Small intestine (tissue), 7 donors: ENCODE data around the gene EIF2B5. TPM values are rescaled to one million over a fixed set of nuclear protein-coding genes. Genes with fewer than 3 reads are reported as not detected.

Source experiments
- DNase-seq, 2 donors: peaks; one replicate each; pipeline versions ENCODE4 v3.0.0 to v3.0.0-alpha.2; 2013
- FAIRE-seq: peaks from 2 replicates; lab custom pipeline; 2012; peaks lifted over from hg19 to GRCh38; lab: Jason Lieb, UNC
- H3K27ac ChIP-seq, 3 donors: one replicate each; pipeline ENCODE4 v1.5.1; 2013; ENCODE audit warnings: low read length in 2 of 3, mild to moderate bottlenecking in 2 of 3, control low read depth in 1 of 3, inconsistent platforms in 1 of 3, low read depth in 1 of 3, moderate library complexity in 1 of 3
- H3K27me3 ChIP-seq, 3 donors: one replicate each; pipeline ENCODE4 v1.6.1; 2013; ENCODE audit warnings: low read length in 3 of 3, inconsistent platforms in 1 of 3; ENCODE audit not compliant: control insufficient read depth in 3 of 3, insufficient read depth in 3 of 3
- H3K36me3 ChIP-seq, 3 donors: one replicate each; pipeline ENCODE4 v1.6.1; 2013; ENCODE audit warnings: low read length in 3 of 3, inconsistent platforms in 1 of 3, low read depth in 1 of 3, mild to moderate bottlenecking in 1 of 3, moderate library complexity in 1 of 3; ENCODE audit not compliant: control insufficient read depth in 3 of 3, insufficient read depth in 2 of 3
- H3K4me1 ChIP-seq, 3 donors: one replicate each; pipeline ENCODE4 v1.6.1; 2013; ENCODE audit warnings: low read length in 2 of 3, inconsistent platforms in 1 of 3, low read depth in 1 of 3, mild to moderate bottlenecking in 1 of 3, moderate library complexity in 1 of 3; ENCODE audit not compliant: control insufficient read depth in 3 of 3, insufficient read depth in 2 of 3
- H3K4me3 ChIP-seq, 3 donors: one replicate each; pipeline ENCODE4 v1.5.1; 2013; ENCODE audit warnings: low read length in 3 of 3, control low read depth in 1 of 3, inconsistent platforms in 1 of 3, low read depth in 1 of 3, mild to moderate bottlenecking in 1 of 3, moderate library complexity in 1 of 3
- H3K9me3 ChIP-seq, 2 donors: one replicate each; pipeline ENCODE4 v1.6.1; 2013; ENCODE audit warnings: low read depth in 1 of 2, low read length in 1 of 2; ENCODE audit not compliant: control insufficient read depth in 2 of 2, insufficient read depth in 1 of 2
- WGBS, 3 donors: extraction: QIAGEN DNeasy Blood & Tissue Kit; methylation state at CpG; one replicate each; pipeline ENCODE4 v1.1.7; 2013; 5-methylcytosine and 5-hydroxymethylcytosine counted together
- polyA plus RNA-seq, 4 donors: library from polyadenylated mRNA; stranded (reverse) in 3 of 4; unstranded in 1 of 4; fragments of 200-250 nt in 3 of 4; fragments of 120-200 nt in 1 of 4; gene quantifications; one replicate each; pipeline versions ENCODE4 v1.2.1 to v1.2.3, GENCODE V29; 2013
- donor health status: healthy with polysubstance abuse.
- donor health status: control.
- donor health status: control.
- donor health status: Bipolar disorder and iron deficiency.
- donor health status: healthy.

Gene EIF2B5
- polyA plus RNA-seq, 4 donors: 33.8 to 45.9 (median 38.8) TPM

- Histone ChIP-seq H3K4me3 (no peak overlapping the region), H3K9me3 (no peaks in the 10 kb centered on the region), H3K36me3 (peaks cover 4 to 63% (median 31%) of the 10 kb centered on the region in 3 donors), H3K27ac (no peak overlapping the region), H3K4me1 (no peaks in the 10 kb centered on the region), H3K27me3 (no peaks in the 10 kb centered on the region)
- WGBS, 3 donors: 88 to 90% (median 90%) methylated on average over 9 of the region's 9 CpGs
- DNase-seq (no peak), FAIRE-seq (no peak)
Measured at GRCh38 chr3:184193991-184194539, 58.9 kb downstream of the EIF2B5 start.

Other genes with a start within 250 kb of the EIF2B5 start
- 10 to 100 TPM in 3 of 4 donors, 1 to 10 TPM in 1; 9.2 to 64.6 (median 13.0) TPM for gene ABCC5, start 117.5 kb upstream of the EIF2B5 start, polyA plus RNA-seq
- gene HTR3D, start 103.6 kb upstream of the EIF2B5 start, polyA plus RNA-seq: not detected
- under 1 TPM in 2 of 4 donors, not detected in 2; 0.10 to 0.81 TPM for gene HTR3C, start 82.3 kb upstream of the EIF2B5 start, polyA plus RNA-seq
- gene HTR3E, start 38.3 kb upstream of the EIF2B5 start, polyA plus RNA-seq: 1 to 10 TPM in 2 of 4 donors, under 1 TPM in 2; 0.06 to 2.7 (median 1.2) TPM
- 10 to 100 TPM; 33.5 to 69.6 (median 35.3) TPM for gene DVL3, start 20.0 kb downstream of the EIF2B5 start, polyA plus RNA-seq
- gene AP2M1, start 39.5 kb downstream of the EIF2B5 start, polyA plus RNA-seq: 100 to 1,000 TPM; 240 to 283 (median 270) TPM
- gene ABCF3, start 50.8 kb downstream of the EIF2B5 start, polyA plus RNA-seq: 10 to 100 TPM; 43.7 to 93.5 (median 65.4) TPM
- gene VWA5B2, start 94.2 kb downstream of the EIF2B5 start, polyA plus RNA-seq: 10 to 100 TPM in 1 of 4 donors, 1 to 10 TPM in 3; 1.4 to 15.3 (median 2.5) TPM
- 10 to 100 TPM; 13.0 to 87.4 (median 32.3) TPM for gene ALG3, start 113.6 kb downstream of the EIF2B5 start, polyA plus RNA-seq
- 1 to 10 TPM; 4.9 to 9.7 (median 8.1) TPM for gene EEF1AKMT4, start 114.3 kb downstream of the EIF2B5 start, polyA plus RNA-seq
- under 1 TPM in 2 of 4 donors, not detected in 2; 0.12 to 0.72 TPM for gene CAMK2N2, start 126.2 kb downstream of the EIF2B5 start, polyA plus RNA-seq
- 1 to 10 TPM in 1 of 4 donors, under 1 TPM in 1, not detected in 2; 0.04 to 2.1 TPM for gene ECE2, start 140.7 kb downstream of the EIF2B5 start, polyA plus RNA-seq
- 100 to 1,000 TPM; 104 to 149 (median 122) TPM for gene PSMD2, start 163.9 kb downstream of the EIF2B5 start, polyA plus RNA-seq
- 100 to 1,000 TPM; 115 to 220 (median 155) TPM for gene EIF4G1, start 179.2 kb downstream of the EIF2B5 start, polyA plus RNA-seq
- 10 to 100 TPM in 3 of 4 donors, 1 to 10 TPM in 1; 9.7 to 13.1 (median 10.8) TPM for gene FAM131A, start 202.2 kb downstream of the EIF2B5 start, polyA plus RNA-seq
- 10 to 100 TPM; 10.0 to 30.9 (median 15.3) TPM for gene CLCN2, start 226.2 kb downstream of the EIF2B5 start, polyA plus RNA-seq
- 100 to 1,000 TPM; 124 to 346 (median 204) TPM for gene POLR2H, start 226.4 kb downstream of the EIF2B5 start, polyA plus RNA-seq
- gene THPO, start 242.8 kb downstream of the EIF2B5 start, polyA plus RNA-seq: 1 to 10 TPM in 1 of 4 donors, under 1 TPM in 1, not detected in 2; 0.19 to 2.5 TPM
- 1 to 10 TPM in 2 of 4 donors, under 1 TPM in 1, not detected in 1; 0.27 to 3.8 (median 3.4) TPM for gene CHRD, start 244.7 kb downstream of the EIF2B5 start, polyA plus RNA-seq